ENCODE results near the gene LRBA.

GRCh38 chr4:150943818-150944217, 71.3 kb downstream of the LRBA start:
- no peak for TF ChIP-seq ZBTB33 (IDR thresholded peaks at IDR 0.05)
- no peak for TF ChIP-seq CTCF (IDR thresholded peaks at IDR 0.05; ENCODE audit: low read depth, low read length, missing input control)
- no peak for TF ChIP-seq GABPA (IDR thresholded peaks at IDR 0.05 in 1 of 2, conservative IDR thresholded peaks at IDR 0.05 in 1 of 2)
- no peak for TF ChIP-seq RAD21 (IDR thresholded peaks at IDR 0.05)
- TF ChIP-seq RXRA (IDR thresholded peaks at IDR 0.05), result no peak
- TF ChIP-seq MAX (IDR thresholded peaks at IDR 0.05), result no peak
- TF ChIP-seq SP1 (IDR thresholded peaks at IDR 0.05), result no peak
- TF ChIP-seq HNF4G (IDR thresholded peaks at IDR 0.05), result no peak
- TF ChIP-seq YY1 (IDR thresholded peaks at IDR 0.05), result no peak
- TF ChIP-seq EGR1 (IDR thresholded peaks at IDR 0.05; ENCODE audit: low read depth in 2 of 2), result no peak
- TF ChIP-seq JUND (IDR thresholded peaks at IDR 0.05), result no peak
- TF ChIP-seq REST (IDR thresholded peaks at IDR 0.05), result no peak
- TF ChIP-seq NR2F2 (IDR thresholded peaks at IDR 0.05), result no peak

All from liver (tissue), 3 donors.